Loucy (cell line): ENCODE measurements around the gene ADAM11.

Experiments used
- EZH2phosphoT487 ChIP-seq: fragments of 200-600 bp; IDR thresholded peaks from 2 replicates; pipeline ENCODE4 v1.6.1; 2018; ENCODE audit warnings: antibody characterized with exemption, mild to moderate bottlenecking, moderate library complexity, borderline replicate concordance
- TF ChIP-seq, protein P1 (sequence below): fragments of 200-600 bp; sonication (generic); conservative IDR thresholded peaks from 2 replicates; pipeline ENCODE4 v1.5.1; 2014; ENCODE audit warnings: mild to moderate bottlenecking, antibody characterized with exemption, low read length

DNA sequence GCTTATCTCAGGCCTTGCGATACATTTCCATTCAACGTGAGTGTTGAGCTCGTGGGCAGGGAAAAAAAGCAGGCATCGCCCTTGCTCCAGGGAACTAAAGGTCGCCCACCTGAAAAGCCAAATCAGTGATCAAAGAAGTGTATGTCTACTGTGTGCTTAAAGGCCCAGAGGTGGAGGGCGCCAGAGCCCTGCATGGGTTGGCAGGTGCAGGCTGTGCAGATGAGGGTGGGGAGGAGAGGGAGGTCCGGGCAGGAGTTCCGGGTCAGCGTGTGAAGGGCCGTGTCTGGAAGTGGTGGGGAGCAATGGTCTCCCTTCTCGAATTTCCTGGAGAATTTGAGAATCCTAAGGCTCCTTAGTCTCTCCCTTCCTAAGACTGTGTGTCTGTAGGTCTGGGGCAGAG is 7.2 kb downstream of the ADAM11 start:
- TF ChIP-seq, protein P1, sequence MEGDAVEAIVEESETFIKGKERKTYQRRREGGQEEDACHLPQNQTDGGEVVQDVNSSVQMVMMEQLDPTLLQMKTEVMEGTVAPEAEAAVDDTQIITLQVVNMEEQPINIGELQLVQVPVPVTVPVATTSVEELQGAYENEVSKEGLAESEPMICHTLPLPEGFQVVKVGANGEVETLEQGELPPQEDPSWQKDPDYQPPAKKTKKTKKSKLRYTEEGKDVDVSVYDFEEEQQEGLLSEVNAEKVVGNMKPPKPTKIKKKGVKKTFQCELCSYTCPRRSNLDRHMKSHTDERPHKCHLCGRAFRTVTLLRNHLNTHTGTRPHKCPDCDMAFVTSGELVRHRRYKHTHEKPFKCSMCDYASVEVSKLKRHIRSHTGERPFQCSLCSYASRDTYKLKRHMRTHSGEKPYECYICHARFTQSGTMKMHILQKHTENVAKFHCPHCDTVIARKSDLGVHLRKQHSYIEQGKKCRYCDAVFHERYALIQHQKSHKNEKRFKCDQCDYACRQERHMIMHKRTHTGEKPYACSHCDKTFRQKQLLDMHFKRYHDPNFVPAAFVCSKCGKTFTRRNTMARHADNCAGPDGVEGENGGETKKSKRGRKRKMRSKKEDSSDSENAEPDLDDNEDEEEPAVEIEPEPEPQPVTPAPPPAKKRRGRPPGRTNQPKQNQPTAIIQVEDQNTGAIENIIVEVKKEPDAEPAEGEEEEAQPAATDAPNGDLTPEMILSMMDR, result no peak
- no peak for TF ChIP-seq EZH2phosphoT487
